IPS-18c (cell line): Measurements from ENCODE around the gene DUSP28.
"Not testable (repeated sequence)": the region's sequence is repeated elsewhere in the genome, so short reads cannot be mapped to it uniquely, and the experiment has no call there.

Experiments used
- H3K4me3 ChIP-seq: 2 replicates; pipeline ENCODE4 v1.7.0; 2013; ENCODE audit warnings: low read depth, mild to moderate bottlenecking, low read length, moderate library complexity; ENCODE audit not compliant: insufficient read depth
- H3K9me3 ChIP-seq: one replicate; pipeline ENCODE4 v1.6.1; 2013; ENCODE audit warnings: mild to moderate bottlenecking, low read length, moderate library complexity; ENCODE audit not compliant: control insufficient read depth, insufficient read depth

Gene DUSP28

DNA sequence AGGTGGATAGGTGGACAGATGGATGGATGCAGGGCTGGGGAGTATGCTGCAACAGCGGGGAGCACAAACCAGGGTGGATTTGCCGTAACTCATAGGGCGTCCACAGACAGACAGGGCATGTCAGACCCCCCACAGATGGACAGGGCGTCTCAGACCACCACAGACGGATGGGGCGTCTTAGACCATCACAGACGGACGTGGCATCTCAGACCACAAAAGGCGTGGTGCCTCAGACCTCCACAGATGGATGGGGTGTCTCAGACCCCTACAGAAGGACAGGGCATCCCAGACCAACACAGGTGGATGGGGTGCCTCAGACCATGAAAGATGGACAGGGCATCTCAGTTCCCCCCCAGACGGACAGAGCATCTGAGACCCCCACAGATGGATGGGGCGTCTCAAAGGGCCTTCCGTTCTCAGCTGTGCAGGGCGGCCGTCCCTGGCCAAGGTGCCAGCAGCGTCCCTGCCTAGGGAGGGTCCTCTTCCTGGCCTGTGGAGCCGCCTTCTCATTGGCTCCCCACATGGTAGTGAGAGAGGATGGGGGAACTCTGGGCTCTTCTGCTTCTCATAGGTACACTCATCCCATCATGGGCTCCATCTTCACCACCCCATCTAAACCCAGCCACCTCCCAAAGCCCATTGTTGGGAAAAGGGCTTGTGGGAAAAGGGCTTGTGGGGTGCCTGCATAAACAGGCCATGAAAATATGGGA lies 4.5 kb upstream of the DUSP28 start:
- peaks cover 2% of the 10 kb centered on the region for H3K9me3 ChIP-seq
- no peak overlapping the region for H3K4me3 ChIP-seq

DNA sequence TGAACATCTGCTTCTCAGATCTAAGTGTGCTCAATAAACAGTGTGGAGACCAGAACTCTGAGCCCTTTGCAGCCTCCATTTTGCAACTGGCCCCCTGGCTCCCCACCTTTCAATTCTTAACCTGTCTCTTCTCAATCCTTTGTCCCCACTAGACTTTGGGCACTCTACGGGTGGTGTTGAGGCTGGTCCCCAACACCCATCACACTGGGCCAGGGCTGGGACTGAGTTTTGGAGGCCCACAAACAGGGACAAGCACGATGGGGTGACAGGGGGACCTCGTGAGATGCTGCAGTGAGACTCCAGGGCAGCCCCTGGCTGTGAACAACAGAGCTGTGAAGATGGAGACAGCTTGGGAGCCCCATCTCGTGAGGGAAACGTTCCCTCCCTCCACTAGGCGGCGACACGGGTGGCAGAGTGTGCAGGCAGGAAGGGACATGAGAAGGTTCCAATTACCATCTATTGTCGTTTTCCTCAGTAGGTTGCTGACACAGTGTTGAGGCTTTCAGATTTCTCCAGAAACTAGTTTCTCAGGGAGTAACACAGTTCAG lies 3.5 kb upstream of the DUSP28 start:
- peaks cover 2% of the 10 kb centered on the region for H3K9me3 ChIP-seq
- no peak overlapping the region for H3K4me3 ChIP-seq

DNA sequence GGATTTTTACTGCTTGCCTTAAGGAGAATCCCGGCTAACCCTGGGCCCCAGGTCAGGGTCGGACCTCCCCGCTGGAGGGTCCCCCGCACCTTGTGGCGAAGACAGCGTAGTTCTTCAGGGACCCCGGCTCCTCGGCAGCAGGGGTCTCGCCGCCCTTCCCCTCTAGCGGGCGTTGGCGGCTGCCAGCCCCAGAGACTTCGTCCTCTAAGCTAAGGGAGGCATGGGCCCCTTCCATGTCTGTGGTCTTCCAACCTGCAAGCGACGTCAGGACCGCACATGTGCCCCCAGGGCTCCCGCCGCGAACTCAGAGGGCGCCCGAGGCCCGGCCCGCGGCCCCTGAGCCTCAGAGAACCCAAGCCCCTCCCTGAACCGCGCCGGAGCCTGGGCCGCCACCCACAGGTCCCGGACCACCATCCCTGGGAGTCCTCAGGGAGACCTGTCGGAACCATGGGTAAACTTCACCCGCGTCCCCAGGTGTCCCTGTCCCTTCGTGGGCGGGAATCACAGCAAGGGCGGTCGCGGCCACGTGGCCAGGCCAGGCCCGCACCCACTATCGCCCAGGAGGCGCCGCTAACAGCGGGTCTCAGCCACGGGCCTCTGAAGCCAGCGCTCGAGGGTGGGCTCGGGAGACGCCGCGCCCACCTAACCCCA lies 2.9 kb upstream of the DUSP28 start:
- H3K4me3 ChIP-seq = peak overlapping the region; percentile 36
- H3K9me3 ChIP-seq = peaks cover 2% of the 10 kb centered on the region

DNA sequence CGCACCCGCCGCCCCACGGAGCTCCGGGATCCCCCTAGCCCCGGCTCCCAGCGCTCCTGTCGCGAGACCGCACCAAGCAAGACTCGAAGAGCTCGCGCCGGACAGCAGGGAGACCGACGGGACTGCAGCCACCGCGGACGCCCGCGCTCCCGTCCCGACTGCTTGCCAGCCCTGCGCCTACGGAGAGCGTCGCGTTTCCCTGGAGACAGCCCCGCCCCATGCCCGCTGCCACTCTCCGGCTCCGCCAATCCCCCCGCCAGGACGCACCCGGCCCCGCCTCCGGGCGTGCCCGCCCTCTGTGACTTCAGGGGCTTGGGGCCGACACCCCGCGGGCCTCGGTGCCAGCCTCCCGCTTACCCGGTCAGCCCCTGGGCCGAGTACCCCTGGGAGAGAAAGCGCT lies 2.3 kb upstream of the DUSP28 start, which contains the start of gene ANKMY1:
Gene ANKMY1, minus strand, starts transcription at position 181 of the 400 bp plus-strand sequence. CDS start 653 bp downstream, outside the sequence.
- Histone ChIP-seq H3K4me3 (peak within 1 kb of the TSS; percentile 36), H3K9me3 (peaks cover 2% of the 10 kb centered on the region)

DNA sequence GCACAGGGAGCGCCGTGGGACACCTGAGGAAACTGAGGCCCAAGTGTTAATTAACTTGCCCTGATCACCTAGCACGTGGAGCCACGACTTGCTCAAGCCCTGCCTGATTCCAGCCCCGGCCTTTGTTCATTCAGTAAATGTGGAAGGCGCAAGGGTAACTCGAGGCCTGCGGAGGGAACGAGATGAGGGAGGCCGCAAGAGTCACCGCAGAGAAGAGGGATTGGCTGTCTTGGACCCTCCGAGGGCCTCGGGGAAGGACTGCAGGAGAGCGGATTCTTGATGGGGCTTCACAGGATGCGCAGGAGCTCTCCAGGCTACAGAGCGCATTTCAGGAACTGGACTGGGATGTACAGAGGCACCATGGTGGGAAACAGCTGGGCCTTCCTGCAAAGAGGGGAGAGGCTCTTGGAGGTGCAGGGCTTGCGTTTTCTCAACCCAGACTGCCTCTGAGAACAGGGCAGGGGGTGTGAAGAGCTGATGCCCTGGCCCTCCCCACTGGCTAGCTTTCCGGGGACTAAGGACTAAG lies 1.9 kb upstream of the DUSP28 start:
- H3K4me3 ChIP-seq = no peak overlapping the region
- peaks cover 2% of the 10 kb centered on the region for H3K9me3 ChIP-seq

DNA sequence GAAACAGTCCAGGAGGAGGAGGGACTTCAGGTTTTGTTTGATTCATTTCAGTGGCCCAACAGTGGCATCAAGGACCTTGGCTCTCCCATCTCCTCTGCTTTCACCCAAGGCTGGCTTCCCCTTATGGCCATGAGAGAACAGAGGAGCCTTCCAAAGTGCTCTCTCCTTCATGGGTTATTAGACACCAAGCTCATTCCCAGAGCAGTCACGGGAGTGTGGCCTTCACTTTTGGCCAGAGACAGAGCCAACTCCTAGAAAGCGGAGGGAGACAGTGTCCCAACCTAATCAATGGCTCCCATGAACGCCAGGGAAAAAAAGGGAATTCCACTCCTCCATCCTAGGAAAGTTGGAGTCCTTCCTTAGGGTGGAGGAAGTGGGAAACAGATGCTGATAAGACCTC lies 871 bp upstream of the DUSP28 start:
- no peak overlapping the region for H3K4me3 ChIP-seq

DNA sequence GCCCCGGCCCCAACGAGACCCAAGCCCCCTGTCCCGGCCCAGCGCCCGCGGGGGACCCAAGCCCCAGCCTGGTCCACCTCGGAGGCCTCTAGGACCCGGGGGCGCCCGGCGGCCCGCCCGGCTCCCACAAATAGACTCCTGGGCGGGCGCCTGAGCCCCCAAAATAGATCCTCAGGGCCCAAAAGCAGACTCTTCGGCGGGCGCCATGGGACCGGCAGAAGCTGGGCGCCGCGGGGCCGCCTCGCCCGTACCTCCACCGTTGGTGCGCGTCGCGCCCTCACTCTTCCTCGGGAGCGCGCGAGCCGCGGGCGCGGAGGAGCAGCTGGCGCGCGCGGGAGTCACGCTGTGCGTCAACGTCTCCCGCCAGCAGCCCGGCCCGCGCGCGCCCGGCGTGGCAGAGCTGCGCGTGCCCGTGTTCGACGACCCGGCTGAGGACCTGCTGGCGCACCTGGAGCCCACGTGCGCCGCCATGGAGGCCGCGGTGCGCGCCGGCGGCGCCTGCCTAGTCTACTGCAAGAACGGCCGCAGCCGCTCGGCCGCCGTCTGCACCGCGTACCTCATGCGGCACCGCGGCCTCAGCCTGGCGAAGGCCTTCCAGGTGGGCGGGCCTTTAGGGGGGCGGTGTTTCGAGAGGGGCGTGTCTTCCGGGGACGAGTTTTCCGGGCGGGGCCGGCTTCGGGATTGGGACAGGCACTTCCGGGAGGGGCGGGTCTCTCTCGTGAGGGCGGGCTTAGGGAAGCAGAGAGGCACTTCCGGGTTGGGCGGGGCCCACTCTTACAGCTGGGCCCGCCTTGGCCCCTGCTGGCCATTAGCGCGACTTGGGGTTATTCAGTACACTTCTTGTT lies 545 bp downstream of the DUSP28 start:
- H3K4me3 ChIP-seq = peak overlapping the region; percentile 79
- peaks cover 2% of the 10 kb centered on the region for H3K9me3 ChIP-seq

More for the DNA sequence above, 871 bp upstream of the DUSP28 start:
- H3K9me3 ChIP-seq = peaks cover 2% of the 10 kb centered on the region

DNA sequence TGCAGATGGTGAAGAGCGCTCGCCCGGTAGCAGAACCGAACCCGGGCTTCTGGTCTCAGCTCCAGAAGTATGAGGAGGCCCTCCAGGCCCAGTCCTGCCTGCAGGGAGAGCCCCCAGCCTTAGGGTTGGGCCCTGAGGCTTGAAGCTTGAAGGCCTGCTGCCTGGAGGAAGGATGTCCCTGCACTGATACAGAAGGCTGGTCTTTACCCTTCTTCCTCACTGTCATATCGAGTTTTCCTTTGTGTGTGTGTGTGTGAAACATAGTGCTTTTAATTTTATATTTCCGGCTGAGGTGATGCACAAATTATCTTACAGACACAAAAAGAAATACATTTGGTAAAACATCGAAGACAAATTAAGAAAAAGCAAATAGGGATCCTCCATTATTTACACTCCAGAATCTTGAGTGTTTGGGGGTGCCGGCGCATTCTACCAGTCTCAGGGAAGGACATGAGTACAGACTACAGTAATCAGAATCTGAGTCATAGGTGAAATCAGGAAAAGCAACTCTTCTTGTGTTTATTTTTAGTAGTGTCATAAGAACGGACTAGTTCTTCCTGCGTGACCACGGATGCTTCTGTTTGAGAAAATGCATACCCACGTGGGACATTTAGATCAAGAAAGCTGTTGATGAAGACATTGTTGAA lies 1.3 kb downstream of the DUSP28 start:
- peaks cover 2% of the 10 kb centered on the region for H3K9me3 ChIP-seq
- H3K4me3 ChIP-seq = peak overlapping the region; percentile 49; the same call in 1 of the 2 replicates

DNA sequence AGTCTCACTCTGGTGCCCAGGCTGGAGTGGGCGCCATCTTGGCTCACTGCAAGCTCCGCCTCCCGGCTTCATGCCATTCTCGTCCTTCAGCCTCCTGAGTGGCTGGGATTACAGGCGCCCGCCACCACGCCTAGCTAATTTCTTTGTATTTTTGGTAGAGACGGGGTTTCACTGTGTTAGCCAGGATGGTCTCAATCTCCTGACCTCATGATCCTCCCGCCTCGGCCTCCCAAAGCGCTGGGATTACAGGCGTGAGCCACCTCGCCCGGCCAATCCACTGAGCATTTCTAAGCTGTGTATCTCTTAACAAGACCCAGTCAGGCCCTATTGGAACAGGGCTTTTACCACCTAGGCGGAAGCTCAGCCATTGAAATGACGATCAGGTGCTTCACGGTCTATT lies 3.1 kb downstream of the DUSP28 start:
- H3K9me3 ChIP-seq, H3K4me3 ChIP-seq: not testable (repeated sequence)

DNA sequence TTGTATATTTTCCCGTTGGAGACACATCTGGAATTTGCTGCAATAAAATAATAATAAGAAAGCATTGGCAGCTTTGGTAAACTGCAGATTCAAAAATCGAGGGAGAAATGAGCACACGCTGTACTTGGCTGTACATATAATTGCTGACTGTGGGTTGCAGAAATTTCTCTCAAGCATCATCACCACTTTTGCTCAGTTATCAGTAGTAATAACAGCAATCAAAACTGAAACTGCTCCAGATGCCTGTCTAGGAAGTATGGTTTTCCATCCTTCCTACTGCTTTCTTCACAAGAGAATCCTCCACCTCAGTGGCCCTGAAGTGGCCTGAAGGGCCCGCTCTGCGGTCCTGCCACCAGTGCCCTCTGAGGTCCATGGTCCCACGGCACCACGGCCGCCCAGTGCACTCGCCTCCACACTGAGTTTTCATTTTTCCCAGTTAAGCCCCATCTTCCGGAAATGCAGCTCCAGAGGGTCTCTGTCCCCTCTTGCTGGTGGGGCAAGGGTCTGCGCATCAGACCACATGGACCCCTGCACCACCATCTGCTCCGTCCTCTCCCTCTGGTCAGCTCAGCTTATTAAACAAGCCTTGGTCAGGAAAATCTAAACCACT lies 3.9 kb downstream of the DUSP28 start:
- Histone ChIP-seq H3K4me3 (no peak overlapping the region), H3K9me3 (peaks cover under 1% of the 10 kb centered on the region)

DNA sequence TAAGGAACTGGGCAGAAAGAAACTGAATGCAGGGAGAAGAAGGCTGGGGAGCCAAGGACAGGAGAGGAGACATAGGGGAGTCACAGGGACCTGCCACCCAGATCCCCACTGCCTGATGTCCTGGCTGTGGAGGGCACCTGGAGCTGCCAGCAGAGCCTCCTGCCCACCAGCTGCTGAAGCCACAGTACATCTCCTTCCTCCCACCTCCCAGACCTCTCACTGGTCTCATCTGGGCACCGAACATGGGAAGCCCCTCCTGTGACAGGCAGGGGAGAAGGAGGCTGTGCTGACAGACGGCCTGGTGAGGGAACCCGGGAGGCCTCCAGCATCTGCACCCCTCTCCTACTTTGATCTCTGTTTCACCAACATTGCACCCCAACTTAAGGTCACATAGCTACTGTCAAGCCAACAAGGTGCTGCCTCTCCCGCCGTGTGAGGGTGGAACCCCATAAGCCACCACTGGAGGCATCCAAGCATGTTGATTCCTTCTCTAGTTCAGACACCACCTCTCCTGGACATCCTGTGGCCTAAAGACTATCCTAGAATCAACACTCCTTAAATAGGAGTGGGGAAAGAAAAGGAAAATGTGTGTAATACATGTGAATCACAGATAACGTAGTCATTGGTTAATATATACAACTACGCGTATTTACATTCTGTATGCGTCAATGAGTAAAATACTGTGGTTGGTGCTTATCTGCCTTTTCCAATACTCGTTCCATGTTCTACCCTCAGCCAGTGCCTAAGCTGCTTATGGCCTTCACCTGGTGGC lies 4.6 kb downstream of the DUSP28 start:
- H3K4me3 ChIP-seq = no peak overlapping the region
- H3K9me3 ChIP-seq = no peaks in the 10 kb centered on the region

DNA sequence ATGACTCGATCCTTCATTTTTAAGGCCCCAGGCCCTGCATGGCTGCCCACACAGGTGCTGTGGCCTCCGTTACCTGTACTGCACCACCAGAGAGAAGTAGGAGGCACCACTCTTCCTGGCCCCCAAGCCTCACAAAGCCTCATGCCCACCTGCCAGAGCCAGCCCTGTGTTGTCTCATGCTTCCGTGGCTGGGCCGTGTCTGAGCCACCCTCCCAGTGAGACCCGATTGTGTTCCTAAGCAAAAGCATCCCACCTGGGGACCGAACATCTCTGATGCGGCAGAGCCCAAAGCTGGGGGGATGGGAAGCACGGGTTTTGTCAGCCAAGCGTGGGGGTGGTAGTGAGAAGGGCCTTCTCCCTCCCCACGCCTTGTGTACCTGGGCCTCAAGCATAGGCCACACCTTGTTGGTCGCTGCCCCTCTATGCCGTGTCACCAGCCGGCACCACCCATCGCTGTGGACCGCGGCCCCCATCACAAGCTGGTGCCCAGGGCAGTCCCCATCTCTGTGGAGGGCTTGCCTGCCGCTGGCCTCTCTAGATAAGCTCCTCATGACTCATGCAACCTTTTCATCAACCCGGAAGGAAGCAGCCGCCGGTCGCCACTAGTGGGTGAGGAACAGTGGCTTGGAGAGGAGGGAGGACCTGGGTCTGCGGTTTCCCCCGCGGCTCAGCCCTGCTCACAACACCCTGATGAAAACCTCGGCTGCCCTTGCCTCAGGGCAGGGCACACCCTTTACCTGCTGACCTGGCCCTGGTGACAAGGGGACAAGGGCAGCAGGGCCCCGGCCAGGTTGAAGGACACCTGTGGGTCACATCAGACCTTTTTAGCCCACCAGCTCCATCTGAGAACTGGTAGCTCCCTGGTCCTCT lies 5.4 kb downstream of the DUSP28 start:
- H3K9me3 ChIP-seq = no peaks in the 10 kb centered on the region
- H3K4me3 ChIP-seq = no peak overlapping the region; the same call in 1 of the 2 replicates

DNA sequence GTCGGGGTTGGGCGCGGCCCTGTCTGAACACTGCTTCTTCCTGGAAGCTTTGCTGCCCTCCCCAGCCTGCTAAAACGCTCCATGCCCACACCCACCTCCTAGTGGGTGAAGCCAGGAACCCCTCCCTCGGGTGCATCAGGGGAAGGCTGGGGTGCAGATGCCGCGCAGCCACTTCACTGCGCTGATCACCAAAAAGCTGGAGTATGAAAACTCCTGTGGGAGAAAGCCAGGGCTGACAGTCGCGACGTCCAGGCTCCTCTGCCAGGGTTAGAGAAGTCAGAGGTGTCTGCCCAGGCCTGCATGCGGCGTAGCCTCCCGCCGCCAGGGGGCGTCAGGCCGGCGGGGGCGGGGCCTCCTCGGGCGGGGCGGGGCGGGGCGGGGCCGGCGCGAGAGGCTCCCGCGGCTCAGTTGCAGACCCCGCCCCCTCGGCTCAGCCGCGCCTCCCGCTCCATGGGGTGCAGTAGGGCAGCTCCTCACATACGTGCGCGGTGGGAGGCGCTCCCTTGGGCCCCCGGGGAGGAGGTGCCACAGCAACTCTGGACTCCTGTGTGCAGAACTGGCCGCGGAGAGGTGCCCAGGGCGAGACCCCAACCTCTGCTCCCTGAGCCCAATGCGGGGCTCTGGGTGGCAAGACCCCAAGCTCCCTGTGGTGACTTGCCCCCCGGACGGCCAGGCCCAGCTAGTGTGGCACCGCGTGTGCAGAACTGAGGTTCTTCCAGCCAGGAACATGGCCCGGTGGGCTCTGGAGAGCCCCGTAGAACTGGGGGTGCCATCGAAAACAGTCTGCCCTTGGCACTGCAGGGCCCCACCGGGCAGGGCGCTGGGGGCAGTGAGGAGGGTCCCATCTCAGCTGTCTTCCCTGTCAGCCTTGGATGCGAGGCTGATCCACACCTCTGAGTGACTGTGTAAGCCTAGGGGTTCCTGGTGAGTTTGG lies 6.3 kb downstream of the DUSP28 start:
- no peaks in the 10 kb centered on the region for H3K9me3 ChIP-seq

More for the DNA sequence above, 6.3 kb downstream of the DUSP28 start:
- no peak overlapping the region for H3K4me3 ChIP-seq
